Neural progenitor cell (in vitro differentiated cells): ENCODE data around the gene ZNF548. TPM values are rescaled to one million over a fixed set of nuclear protein-coding genes. Genes with fewer than 3 reads are reported as not detected.

Source experiments
- DNase-seq: peaks from one replicate; pipeline ENCODE4 v3.0.0-alpha.2; 2016; ENCODE audit warnings: low spot score
- H2AFZ ChIP-seq: fragments of 200-600 bp; sonication (generic); replicated peaks from 2 replicates; pipeline ENCODE4 v1.6.1; 2016; ENCODE audit warnings: antibody characterized with exemption
- H3F3A ChIP-seq: fragments of 200-600 bp; sonication (generic); 2 replicates; pipeline ENCODE4 v1.6.1; 2016; ENCODE audit warnings: antibody characterized with exemption, low read depth
- H3K27ac ChIP-seq: fragments of 200-600 bp; sonication (generic); 2 replicates; pipeline ENCODE4 v1.5.1; 2016; ENCODE audit warnings: mild to moderate bottlenecking
- H3K27me3 ChIP-seq: fragments of 200-600 bp; sonication (generic); 2 replicates; pipeline ENCODE4 v1.6.1; 2016; ENCODE audit warnings: mild to moderate bottlenecking, moderate library complexity
- H3K36me3 ChIP-seq: fragments of 200-600 bp; sonication (generic); 2 replicates; pipeline ENCODE4 v1.5.1; 2016
- H3K4me1 ChIP-seq: fragments of 200-600 bp; sonication (generic); 2 replicates; pipeline ENCODE4 v1.6.1; 2016; ENCODE audit warnings: mixed run types
- H3K4me2 ChIP-seq: fragments of 200-600 bp; sonication (generic); 2 replicates; pipeline ENCODE4 v1.6.1; 2016
- H3K4me3 ChIP-seq: fragments of 200-600 bp; sonication (generic); 2 replicates; pipeline ENCODE4 v1.5.1; 2016
- H3K79me2 ChIP-seq: fragments of 200-600 bp; sonication (generic); 2 replicates; pipeline ENCODE4 v1.6.1; 2016; ENCODE audit warnings: low read depth
- H3K9ac ChIP-seq: fragments of 200-600 bp; sonication (generic); 2 replicates; pipeline ENCODE4 v1.6.1; 2016
- H3K9me3 ChIP-seq: fragments of 200-600 bp; sonication (generic); 2 replicates; pipeline ENCODE4 v1.5.1; 2016; ENCODE audit warnings: low read depth
- H4K20me1 ChIP-seq: fragments of 200-600 bp; sonication (generic); 2 replicates; pipeline ENCODE4 v1.6.1; 2016; ENCODE audit warnings: low read depth
- H3K27ac Mint-ChIP-seq: 3 replicates; pipeline ENCODE4 v1.8.0; 2021; ENCODE audit warnings: mixed read lengths
- H3K27me3 Mint-ChIP-seq: 2 replicates; pipeline ENCODE4 v1.8.0; 2022; ENCODE audit warnings: low read depth, mild to moderate bottlenecking, inconsistent platforms, moderate library complexity, mixed read lengths; ENCODE audit not compliant: insufficient read depth
- H3K36me3 Mint-ChIP-seq: 3 replicates; pipeline ENCODE4 v1.8.0; 2021; ENCODE audit warnings: mixed read lengths
- H3K4me1 Mint-ChIP-seq: 3 replicates; pipeline ENCODE4 v1.8.0; 2021; ENCODE audit warnings: mixed read lengths
- H3K4me3 Mint-ChIP-seq: 3 replicates; pipeline ENCODE4 v1.8.0; 2021; ENCODE audit warnings: mild to moderate bottlenecking, moderate library complexity, mixed read lengths
- H3K9me3 Mint-ChIP-seq: 3 replicates; pipeline ENCODE4 v1.8.0; 2020; ENCODE audit warnings: mixed read lengths
- CTCF ChIP-seq: fragments of 200-600 bp; sonication (generic); IDR thresholded peaks from 2 replicates; pipeline ENCODE4 v1.5.1; 2017; ENCODE audit warnings: antibody characterized with exemption, mild to moderate bottlenecking
- EZH2 ChIP-seq: fragments of 200-600 bp; sonication (generic); IDR thresholded peaks from 2 replicates; pipeline ENCODE4 v1.6.1; 2017; ENCODE audit warnings: antibody characterized with exemption, mild to moderate bottlenecking, moderate library complexity
- EZH2phosphoT487 ChIP-seq: fragments of 200-600 bp; sonication (generic); IDR thresholded peaks from 2 replicates; pipeline ENCODE4 v1.6.1; 2017; ENCODE audit warnings: antibody characterized with exemption
- total RNA-seq: library from RNA; depleted of rRNA; stranded (reverse); fragments of >200 nt; gene quantifications from 2 replicates; pipeline ENCODE4 v1.2.3, GENCODE V29; 2015; ENCODE audit warnings: low replicate concordance

Gene ZNF548
- total RNA-seq, 1 donor from 2014 or later, result 18.7 TPM

- peaks cover 6% of the 10 kb centered on the region for H3K4me1 ChIP-seq
- peaks cover 71% of the 10 kb centered on the region for H3K79me2 ChIP-seq
- Mint-ChIP-seq H3K36me3 (peaks cover 76% of the 10 kb centered on the region), H3K27ac (no peak overlapping the region), H3K27me3 (peaks cover 12% of the 10 kb centered on the region), H3K9me3 (peaks cover 79% of the 10 kb centered on the region), H3K4me1 (peaks cover 19% of the 10 kb centered on the region), H3K4me3 (no peak overlapping the region)
- no peak overlapping the region for H3K27ac ChIP-seq
- no peak overlapping the region for H3K4me2 ChIP-seq
- H3K27me3 ChIP-seq, result no peaks in the 10 kb centered on the region
- H3K36me3 ChIP-seq, result no peaks in the 10 kb centered on the region
- no peak overlapping the region for H2AFZ ChIP-seq
- no peaks in the 10 kb centered on the region for H3K9me3 ChIP-seq
- no peak overlapping the region for H3K4me3 ChIP-seq
- TF ChIP-seq EZH2 (no peak), CTCF (no peak), EZH2phosphoT487 (no peak)
- DNase-seq, result no peak
- H4K20me1 ChIP-seq, result peaks cover 4% of the 10 kb centered on the region
- H3K9ac ChIP-seq, result no peak overlapping the region
- peaks cover 6% of the 10 kb centered on the region for H3F3A ChIP-seq
Observed at GRCh38 chr19:57437931-57438330, 48.3 kb downstream of the ZNF548 start.

DNA sequence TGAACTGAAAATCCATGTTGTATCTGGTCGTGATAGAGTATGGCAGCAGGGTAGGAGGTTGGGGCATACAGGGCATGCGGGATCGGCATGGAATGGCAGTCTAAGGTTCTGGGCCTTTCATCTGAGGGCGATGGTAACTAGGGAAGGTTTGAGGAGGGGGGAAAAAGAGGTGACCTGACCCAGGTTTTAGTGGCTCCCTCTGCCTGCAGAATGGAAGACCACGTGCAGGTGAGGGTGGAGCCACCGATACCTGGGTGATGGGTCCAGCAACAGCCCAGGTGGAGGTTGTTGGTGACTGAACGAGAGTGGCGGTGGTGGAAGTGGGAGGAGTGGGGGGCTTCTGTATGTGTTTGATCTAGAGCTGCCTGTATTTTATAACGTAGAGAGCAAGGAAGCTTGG, 49.3 kb downstream of the ZNF548 start:
- peaks cover 79% of the 10 kb centered on the region for H3K36me3 Mint-ChIP-seq
- no peak for DNase-seq
- no peaks in the 10 kb centered on the region for H3K9me3 ChIP-seq
- H4K20me1 ChIP-seq, result peaks cover 4% of the 10 kb centered on the region
- no peak overlapping the region for H3K4me2 ChIP-seq
- no peak overlapping the region for H3K4me3 ChIP-seq
- H3K9me3 Mint-ChIP-seq, result peaks cover 79% of the 10 kb centered on the region
- H3K4me1 ChIP-seq, result peaks cover 6% of the 10 kb centered on the region
- H3K27me3 Mint-ChIP-seq, result peaks cover 12% of the 10 kb centered on the region
- peaks cover 68% of the 10 kb centered on the region for H3K79me2 ChIP-seq
- no peaks in the 10 kb centered on the region for H3K27me3 ChIP-seq
- no peak overlapping the region for H2AFZ ChIP-seq
- H3K4me1 Mint-ChIP-seq, result peaks cover 19% of the 10 kb centered on the region
- H3K27ac Mint-ChIP-seq, result no peak overlapping the region
- H3K27ac ChIP-seq, result no peak overlapping the region
- H3K4me3 Mint-ChIP-seq, result peak overlapping the region; percentile 30
- no peak overlapping the region for H3K9ac ChIP-seq
- TF ChIP-seq CTCF, result no peak
- H3F3A ChIP-seq, result no peaks in the 10 kb centered on the region
- H3K36me3 ChIP-seq, result peaks cover 3% of the 10 kb centered on the region

DNA sequence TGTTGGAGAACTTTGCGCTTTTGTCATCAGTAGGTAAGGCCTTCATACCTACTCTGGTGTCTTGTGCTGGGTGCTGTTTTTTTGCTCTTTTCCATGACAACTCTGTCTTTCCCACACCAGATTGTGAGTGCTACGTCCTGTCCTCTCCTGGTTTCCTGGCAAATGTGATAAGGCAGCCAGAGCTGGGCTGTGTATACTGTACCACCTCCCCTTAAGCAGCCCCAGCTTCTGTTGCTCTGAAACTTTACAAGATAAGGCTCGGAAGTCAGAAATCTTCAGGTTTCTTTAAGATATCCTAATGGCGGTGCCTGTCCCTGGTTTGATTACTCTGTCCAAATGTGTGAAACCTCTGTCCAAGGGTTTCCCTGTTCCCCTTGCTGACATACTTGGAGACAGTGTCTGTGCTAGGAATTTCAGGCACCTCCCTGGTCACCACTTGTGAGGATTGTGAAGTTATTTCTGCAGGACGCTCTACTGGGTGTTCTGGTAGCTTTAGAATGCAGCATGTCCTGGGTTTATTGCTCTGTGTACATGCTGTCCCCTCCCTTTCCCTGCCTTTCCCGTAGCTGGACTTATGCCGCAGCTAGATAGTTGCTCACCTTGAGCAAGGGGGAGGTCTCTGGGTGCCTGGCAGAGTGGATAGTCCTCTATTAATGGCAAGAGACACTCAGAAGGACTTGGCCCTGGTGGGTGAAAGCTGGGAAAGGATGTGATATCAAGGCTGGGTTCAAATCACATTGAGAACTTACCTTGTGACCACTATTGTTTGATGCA, 52.5 kb downstream of the ZNF548 start:
- H3K9me3 Mint-ChIP-seq, result peaks cover 77% of the 10 kb centered on the region
- H3K27ac Mint-ChIP-seq, result no peak overlapping the region
- H4K20me1 ChIP-seq, result peaks cover 4% of the 10 kb centered on the region
- H3K4me3 Mint-ChIP-seq, result no peak overlapping the region
- peaks cover 4% of the 10 kb centered on the region for H3K36me3 ChIP-seq
- no peaks in the 10 kb centered on the region for H3K4me1 Mint-ChIP-seq
- no peak overlapping the region for H3K4me3 ChIP-seq
- no peaks in the 10 kb centered on the region for H3K9me3 ChIP-seq
- H3K9ac ChIP-seq, result no peak overlapping the region
- peaks cover 79% of the 10 kb centered on the region for H3K36me3 Mint-ChIP-seq
- H3K4me2 ChIP-seq, result no peak overlapping the region
- no peaks in the 10 kb centered on the region for H3F3A ChIP-seq
- no peak for DNase-seq
- no peaks in the 10 kb centered on the region for H3K4me1 ChIP-seq
- H3K79me2 ChIP-seq, result peaks cover 48% of the 10 kb centered on the region
- H3K27me3 ChIP-seq, result no peaks in the 10 kb centered on the region
- peaks cover 3% of the 10 kb centered on the region for H3K27me3 Mint-ChIP-seq
- H3K27ac ChIP-seq, result no peak overlapping the region
- H2AFZ ChIP-seq, result no peak overlapping the region
- TF ChIP-seq CTCF (no peak), EZH2phosphoT487 (no peak), EZH2 (no peak)
